ENCODE results near the gene ALPG. TPM values are rescaled to one million over a fixed set of nuclear protein-coding genes. Genes with fewer than 3 reads are reported as not detected.

Gene ALPG
- total and polyA plus RNA-seq, 2 donors (not counting 3 experiments of a cell fraction or from before 2014, with no cell fraction given) = not detected

GRCh38 chr2:232382331-232383225 is 24.1 kb upstream of the ALPG start:
- intact Hi-C loops (cut with micrococcal nuclease) (no loop called here), dilution Hi-C loops (cut with MboI; ENCODE audit: extremely low pct_ligation_motif_present, low sequenced_read_pairs) (no loop called here)
- Histone ChIP-seq H3K4me2 (ENCODE audit: insufficient read depth, low read length) (no peak overlapping the region), H3K79me2 (ENCODE audit: control insufficient read depth, insufficient read depth, low read length) (no peaks in the 10 kb centered on the region), H3K36me3 (ENCODE audit: control insufficient read depth in 2 of 2, extremely low read depth in 1 of 2, insufficient read depth in 2 of 2, low read length in 2 of 2) (no peaks in the 10 kb centered on the region), H3K27me3 (ENCODE audit: control insufficient read depth in 2 of 2, insufficient read depth in 2 of 2, low read length in 2 of 2) (peaks cover 45 to 46% of the 10 kb centered on the region in 2 experiments), H3K9ac (replicated peaks; ENCODE audit: extremely low read depth, insufficient read depth, low read length) (no peak overlapping the region), H4K20me1 (replicated peaks; ENCODE audit: control insufficient read depth, extremely low read depth, insufficient read depth, low read length) (no peaks in the 10 kb centered on the region), H3K27ac (ENCODE audit: insufficient read depth, low read depth, low read length) (no peak overlapping the region), H3K9me3 (replicated peaks; ENCODE audit: control insufficient read depth, insufficient read depth, low read length) (no peaks in the 10 kb centered on the region), H3K4me1 (ENCODE audit: control insufficient read depth, extremely low read depth, insufficient read depth, low read length) (no peaks in the 10 kb centered on the region), H3K4me3 (replicated peaks in 1 of 3; ENCODE audit: insufficient read depth in 1 of 3, low read depth in 1 of 3, low read length in 3 of 3) (no peak overlapping the region), H3K9me1 (replicated peaks; ENCODE audit: control insufficient read depth, extremely low read depth, insufficient read depth, low read length) (no peaks in the 10 kb centered on the region), H2AFZ (ENCODE audit: low read depth, low read length) (no peak overlapping the region)
- TF ChIP-seq JUN (IDR thresholded peaks at IDR 0.05; ENCODE audit: borderline replicate concordance, insufficient read depth, insufficient read length, low read depth) (no peak), GATA2 (IDR thresholded peaks at IDR 0.05; ENCODE audit: insufficient read depth, insufficient read length, low read depth, low read length) (no peak), FOS (IDR thresholded peaks at IDR 0.05; ENCODE audit: borderline replicate concordance, insufficient read depth, low read length) (no peak), POLR2AphosphoS5 (IDR thresholded peaks at IDR 0.05; ENCODE audit: insufficient read depth, low read depth, low read length) (no peak), EZH2 (IDR thresholded peaks at IDR 0.05; ENCODE audit: borderline replicate concordance, low read depth, low read length, severe bottlenecking) (no peak), POLR2A (IDR thresholded peaks at IDR 0.05; ENCODE audit: low read depth, low read length) (no peak), MYC (IDR thresholded peaks at IDR 0.05; ENCODE audit: low read depth, low read length) (no peak)
- FAIRE-seq = peak; percentile 8
- CTCF ChIA-PET = no interaction called here
- no TSS peak for BruUV-seq (replicated peaks)
- POLR2A ChIA-PET = no interaction called here
- no peak for DNase-seq (ENCODE audit: low read depth, low spot score)

GRCh38 chr2:232384466-232384865 is 22.2 kb upstream of the ALPG start:
- ChIA-PET POLR2A (no interaction called here), CTCF (interaction anchor here (1.0 kb wide), 1 partner anchor 20 kb away, joined by 3 read pairs; no protein-coding TSS in a partner anchor)
- Histone ChIP-seq H3K9me1 (replicated peaks; ENCODE audit: control insufficient read depth, extremely low read depth, insufficient read depth, low read length) (no peaks in the 10 kb centered on the region), H3K9ac (replicated peaks; ENCODE audit: extremely low read depth, insufficient read depth, low read length) (no peak overlapping the region), H3K27ac (ENCODE audit: insufficient read depth, low read depth, low read length) (no peak overlapping the region), H3K36me3 (ENCODE audit: control insufficient read depth in 2 of 2, extremely low read depth in 1 of 2, insufficient read depth in 2 of 2, low read length in 2 of 2) (no peaks in the 10 kb centered on the region), H3K9me3 (replicated peaks; ENCODE audit: control insufficient read depth, insufficient read depth, low read length) (no peaks in the 10 kb centered on the region), H3K4me3 (replicated peaks in 1 of 3; ENCODE audit: insufficient read depth in 1 of 3, low read depth in 1 of 3, low read length in 3 of 3) (no peak overlapping the region), H3K4me1 (ENCODE audit: control insufficient read depth, extremely low read depth, insufficient read depth, low read length) (no peaks in the 10 kb centered on the region), H3K79me2 (ENCODE audit: control insufficient read depth, insufficient read depth, low read length) (no peaks in the 10 kb centered on the region), H3K4me2 (ENCODE audit: insufficient read depth, low read length) (no peak overlapping the region), H2AFZ (ENCODE audit: low read depth, low read length) (no peak overlapping the region), H4K20me1 (replicated peaks; ENCODE audit: control insufficient read depth, extremely low read depth, insufficient read depth, low read length) (no peaks in the 10 kb centered on the region), H3K27me3 (ENCODE audit: control insufficient read depth in 2 of 2, insufficient read depth in 2 of 2, low read length in 2 of 2) (peaks cover 62 to 64% of the 10 kb centered on the region in 2 experiments)
- intact Hi-C loops (cut with micrococcal nuclease) = no loop called here
- BruUV-seq (replicated peaks) = no TSS peak
- TF ChIP-seq POLR2A (IDR thresholded peaks at IDR 0.05; ENCODE audit: low read depth, low read length) = no peak
- TF ChIP-seq JUN (IDR thresholded peaks at IDR 0.05; ENCODE audit: borderline replicate concordance, insufficient read depth, insufficient read length, low read depth) = no peak
- TF ChIP-seq MYC (IDR thresholded peaks at IDR 0.05; ENCODE audit: low read depth, low read length) = no peak
- no peak for TF ChIP-seq GATA2 (IDR thresholded peaks at IDR 0.05; ENCODE audit: insufficient read depth, insufficient read length, low read depth, low read length)
- TF ChIP-seq MAX (IDR thresholded peaks at IDR 0.05; ENCODE audit: insufficient read depth, insufficient read length) = no peak
- no peak for TF ChIP-seq EZH2 (IDR thresholded peaks at IDR 0.05; ENCODE audit: borderline replicate concordance, low read depth, low read length, severe bottlenecking)
- TF ChIP-seq POLR2AphosphoS5 (IDR thresholded peaks at IDR 0.05; ENCODE audit: insufficient read depth, low read depth, low read length) = no peak
- no peak for TF ChIP-seq CTCF (IDR thresholded peaks at IDR 0.05; ENCODE audit: extremely low read depth in 1 of 2, insufficient read depth in 1 of 2, low read depth in 1 of 2, low read length in 2 of 2)
- TF ChIP-seq FOS (IDR thresholded peaks at IDR 0.05; ENCODE audit: borderline replicate concordance, insufficient read depth, low read length) = no peak
- FAIRE-seq = no peak
- no peak for DNase-seq (ENCODE audit: low read depth, low spot score)
- dilution Hi-C loops (cut with MboI; ENCODE audit: extremely low pct_ligation_motif_present, low sequenced_read_pairs) = no loop called here

All from endothelial cell of umbilical vein (primary cell).